ENCODE data around the gene MAP4K3.
A peak's percentile ranks its signal among the peaks of the same experiment; 100 is the strongest.

MAP4K3 gene

DNA sequence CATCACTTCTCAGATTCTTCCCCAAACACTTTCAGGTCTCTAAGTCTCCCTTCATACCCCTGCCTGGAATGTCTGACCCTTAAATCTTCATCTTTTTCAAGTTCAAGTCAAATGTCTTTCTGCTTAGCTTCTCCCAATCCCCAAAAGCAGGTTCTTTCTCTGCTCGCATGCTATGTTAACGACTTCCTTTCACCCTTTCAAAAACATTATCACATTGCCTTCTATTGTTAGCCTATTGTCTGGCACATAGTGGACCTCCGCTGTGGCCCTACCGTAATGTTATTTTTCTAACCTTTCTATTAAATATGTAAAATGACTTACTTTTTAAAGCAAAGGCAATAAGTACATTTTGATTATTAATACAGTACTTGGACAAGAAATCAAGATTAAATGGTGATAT is 195.5 kb downstream of the MAP4K3 start:
- no peak for DNase-seq (ENCODE audit: low read depth in 2 of 2)

DNA sequence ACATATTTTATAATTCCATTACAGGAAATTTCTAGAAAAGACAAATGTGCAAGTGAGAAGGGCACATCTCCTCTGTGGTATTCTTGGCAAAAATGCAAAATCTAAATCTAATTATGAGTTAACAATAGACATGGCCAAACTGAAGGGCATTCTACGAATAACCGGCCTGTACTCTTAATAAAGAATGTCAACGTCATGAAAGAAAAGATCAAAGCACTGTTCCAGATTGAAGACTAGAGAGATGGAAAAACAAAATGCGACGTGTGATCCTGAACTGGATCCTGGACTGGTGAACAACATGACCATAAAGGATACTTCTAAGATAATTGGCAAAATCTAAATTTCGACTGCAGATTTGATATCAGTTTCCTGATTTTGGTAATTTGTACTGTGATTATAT is 196.3 kb downstream of the MAP4K3 start:
- DNase-seq (ENCODE audit: low read depth in 2 of 2) = no peak

DNA sequence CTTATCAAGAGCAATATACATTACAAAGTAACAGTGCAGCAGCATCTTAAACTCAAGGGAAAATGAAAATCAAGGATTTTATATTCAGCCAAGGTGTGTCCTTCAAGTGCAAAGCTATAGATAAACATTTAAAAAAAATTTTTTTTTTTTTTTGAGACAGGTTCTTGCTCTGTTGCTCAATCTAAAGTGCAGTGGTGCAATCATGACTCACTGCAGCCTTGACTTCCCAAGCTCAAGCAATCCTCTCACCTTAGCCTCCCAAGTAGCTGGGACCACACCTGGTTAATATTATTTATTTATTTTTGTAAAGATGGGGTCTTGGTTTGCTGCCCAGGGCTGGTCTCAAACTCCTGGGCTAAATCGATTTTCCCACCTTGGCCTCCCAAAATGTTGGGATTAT is 202.3 kb downstream of the MAP4K3 start:
- no peak for DNase-seq (ENCODE audit: low read depth in 2 of 2)

DNA sequence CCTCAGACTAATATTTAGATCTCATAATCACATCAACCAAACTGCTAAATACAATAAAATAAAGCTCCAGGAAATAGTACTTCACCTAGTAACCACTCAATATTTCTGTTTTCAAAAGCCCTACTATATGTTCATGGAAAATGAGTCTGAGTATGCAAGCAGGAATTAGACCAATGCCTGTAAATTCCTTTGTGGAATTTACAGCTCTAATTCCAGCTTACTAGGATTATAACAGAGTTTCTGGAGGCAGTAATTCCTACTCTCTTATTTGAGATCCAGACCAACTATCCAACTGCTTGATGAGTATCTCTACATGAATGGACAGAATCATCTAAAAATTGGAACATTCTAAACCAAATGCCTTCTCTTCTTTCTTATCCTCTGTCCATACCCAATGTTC is 204.9 kb downstream of the MAP4K3 start:
- DNase-seq (ENCODE audit: low read depth in 2 of 2) = no peak

DNA sequence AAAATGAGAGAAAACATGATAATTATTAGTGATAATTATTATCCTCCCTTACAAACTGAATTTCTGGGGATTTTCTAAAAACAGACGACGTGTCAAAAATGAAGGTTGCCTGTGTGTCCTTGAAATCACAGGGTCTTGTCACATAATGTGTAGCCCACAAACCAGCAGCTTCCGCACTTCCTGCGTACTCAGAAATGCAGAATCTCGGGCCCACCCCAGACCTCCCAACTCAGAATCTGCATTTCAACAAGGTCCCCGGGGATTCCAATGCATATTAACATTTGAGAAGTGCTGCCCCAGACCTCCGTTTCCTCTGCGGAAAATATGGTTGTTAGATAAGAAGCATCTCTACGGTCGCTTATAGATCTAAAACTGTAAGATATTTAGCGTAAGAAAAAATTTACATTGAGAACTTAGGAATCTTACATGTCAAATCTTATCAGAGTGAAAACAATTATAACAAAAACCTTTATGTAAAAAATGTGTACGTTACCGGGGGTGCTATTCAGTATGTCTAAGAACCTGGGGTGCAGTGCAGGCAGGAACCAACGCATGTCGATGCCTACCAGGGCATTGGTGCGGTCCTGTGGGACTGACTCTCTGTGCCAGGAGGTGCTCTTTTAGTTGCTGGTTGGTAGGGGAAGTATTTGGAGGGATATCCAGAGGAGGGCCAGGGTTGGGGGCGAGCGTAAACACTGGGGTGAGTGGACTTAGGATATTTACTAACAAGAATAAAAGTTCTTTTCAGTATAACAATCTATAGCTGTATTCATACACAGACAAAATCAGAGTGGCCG is 208.5 kb downstream of the MAP4K3 start:
- DNase-seq (ENCODE audit: low read depth in 2 of 2) = no peak

DNA sequence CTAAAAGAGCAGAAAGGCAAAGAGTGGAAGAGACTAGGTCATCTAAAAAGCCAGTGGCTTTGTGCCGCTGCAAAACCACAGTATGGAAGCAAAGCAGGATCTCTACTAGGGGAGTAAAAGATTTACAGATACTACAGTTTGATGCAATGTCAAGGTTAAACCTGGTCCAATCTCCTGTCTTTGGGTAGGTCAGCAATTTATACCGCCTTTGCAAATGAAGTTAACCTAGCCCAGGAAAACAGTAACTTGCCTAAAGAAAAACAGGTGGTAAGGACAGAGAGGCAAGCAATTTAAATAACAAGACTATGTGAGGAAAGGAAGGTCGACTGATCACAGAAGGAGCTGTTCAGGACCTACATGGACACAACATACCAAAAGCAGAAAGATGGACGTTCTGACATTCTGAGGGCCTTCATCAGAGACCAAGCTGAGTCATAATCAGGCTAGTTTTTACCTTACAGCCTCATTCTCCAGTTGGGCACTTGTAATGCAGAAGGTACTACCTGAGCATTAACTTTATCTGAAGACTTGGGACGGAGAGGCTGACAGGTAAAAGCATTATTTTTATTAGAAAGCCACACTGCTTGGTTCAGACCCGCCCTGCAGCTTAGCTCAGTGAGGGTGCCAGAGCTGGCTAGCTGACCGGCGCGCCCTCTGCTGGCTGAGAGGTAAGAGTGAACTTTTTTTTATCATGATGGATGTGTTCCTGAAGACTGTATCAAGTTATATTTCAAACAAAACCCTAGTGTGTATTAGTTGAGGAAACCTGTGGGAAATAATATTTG is 209.3 kb downstream of the MAP4K3 start:
- peak; percentile 73 to 76 for DNase-seq (ENCODE audit: low read depth in 2 of 2)

DNA sequence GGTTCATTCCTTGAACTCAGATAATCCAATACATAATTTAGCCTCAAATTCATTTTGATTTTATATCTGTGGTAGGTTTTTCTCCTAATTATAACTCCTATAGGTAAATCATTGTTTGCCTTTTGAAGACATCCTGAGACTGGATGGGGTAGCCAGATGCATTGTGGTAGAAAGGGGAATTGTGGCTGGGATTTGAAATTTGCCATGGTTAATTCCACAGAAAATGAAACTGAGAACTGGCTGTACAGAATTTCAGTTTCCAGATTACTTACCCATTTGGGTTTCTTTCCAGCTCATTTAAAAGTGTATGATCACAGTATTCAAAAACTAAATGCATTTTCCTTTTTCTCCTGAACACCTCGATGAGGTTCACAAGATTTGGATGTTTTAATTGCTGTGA is 211.5 kb downstream of the MAP4K3 start:
- DNase-seq (ENCODE audit: low read depth in 2 of 2) = no peak

DNA sequence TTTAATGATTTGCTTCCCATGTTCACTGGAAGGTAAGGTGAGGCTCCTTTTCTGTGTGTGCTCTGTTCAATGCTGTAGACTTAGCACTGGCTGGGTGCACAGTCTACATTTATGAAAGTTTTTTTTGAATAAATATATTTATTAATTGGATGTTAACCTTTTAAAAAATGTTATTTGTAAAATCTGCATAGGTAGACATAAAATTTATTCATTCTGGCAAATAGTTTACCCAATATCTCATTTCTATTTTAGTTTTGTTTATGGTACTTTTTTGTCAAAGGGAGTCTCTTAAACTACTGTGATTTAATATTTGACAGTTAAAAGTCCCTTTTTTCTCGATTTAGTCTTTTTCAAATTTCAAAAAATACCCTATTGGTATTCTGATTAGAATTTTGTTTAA is 213.2 kb downstream of the MAP4K3 start:
- DNase-seq (ENCODE audit: low read depth in 2 of 2) = no peak

DNA sequence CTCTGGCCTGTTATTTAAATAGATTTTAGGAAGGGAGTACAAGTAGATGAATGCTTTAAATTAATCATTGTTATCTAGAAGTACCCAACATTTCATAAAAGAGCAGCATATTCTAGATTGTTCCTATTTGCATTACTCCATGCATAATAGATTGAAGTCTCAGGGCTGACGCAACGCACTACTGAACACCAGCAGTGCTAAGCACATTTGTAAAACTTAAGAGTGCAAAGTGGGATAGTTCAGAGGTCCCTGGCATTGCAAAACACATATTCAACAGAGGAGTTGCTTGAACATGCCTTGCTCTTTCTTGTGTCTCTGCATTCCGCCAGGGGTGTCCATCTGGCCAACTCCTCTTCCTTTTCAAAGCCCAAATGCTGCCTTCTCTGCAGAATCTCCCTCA is 215.6 kb downstream of the MAP4K3 start:
- no peak for DNase-seq (ENCODE audit: low read depth in 2 of 2)

DNA sequence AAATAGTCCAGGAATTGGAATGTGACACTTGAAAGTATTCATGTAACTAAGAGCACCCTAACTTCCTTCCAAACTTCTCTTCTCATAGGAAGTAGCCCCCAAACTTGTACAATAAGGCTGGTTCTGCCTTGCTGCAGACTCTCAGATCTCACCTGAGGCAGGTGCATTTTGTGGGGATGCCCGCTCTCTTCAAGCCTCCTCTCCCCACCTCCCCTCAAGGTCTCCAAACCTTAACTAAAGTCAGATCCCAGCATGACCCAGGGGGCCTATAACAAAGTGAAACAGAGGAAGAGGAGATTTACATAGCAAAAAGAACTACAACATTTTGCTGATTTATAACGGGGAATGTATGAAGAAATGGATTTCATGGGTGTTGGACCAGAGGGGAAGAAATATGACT is 216.9 kb downstream of the MAP4K3 start:
- no peak for DNase-seq (ENCODE audit: low read depth in 2 of 2)

DNA sequence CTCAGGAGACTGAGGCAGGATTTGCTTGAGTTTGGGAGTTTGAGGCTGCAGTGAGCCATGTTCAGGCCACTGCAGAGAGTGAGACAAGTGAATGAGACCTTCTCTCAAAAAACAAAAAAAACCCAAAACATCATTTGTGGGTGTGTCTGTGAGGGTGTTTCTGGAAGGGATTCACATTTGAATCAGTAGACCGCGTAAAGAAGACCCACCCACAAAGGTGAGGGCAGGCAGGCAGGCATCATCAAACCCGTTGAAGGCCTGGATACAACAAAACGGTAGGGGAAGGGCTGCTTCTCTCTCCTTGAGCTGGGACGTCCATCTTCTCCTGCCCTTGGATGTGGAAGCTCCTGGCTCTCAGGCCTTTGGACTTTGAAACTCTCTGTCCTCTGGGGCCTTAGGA is 218.7 kb downstream of the MAP4K3 start:
- DNase-seq (ENCODE audit: low read depth in 2 of 2) = no peak

DNA sequence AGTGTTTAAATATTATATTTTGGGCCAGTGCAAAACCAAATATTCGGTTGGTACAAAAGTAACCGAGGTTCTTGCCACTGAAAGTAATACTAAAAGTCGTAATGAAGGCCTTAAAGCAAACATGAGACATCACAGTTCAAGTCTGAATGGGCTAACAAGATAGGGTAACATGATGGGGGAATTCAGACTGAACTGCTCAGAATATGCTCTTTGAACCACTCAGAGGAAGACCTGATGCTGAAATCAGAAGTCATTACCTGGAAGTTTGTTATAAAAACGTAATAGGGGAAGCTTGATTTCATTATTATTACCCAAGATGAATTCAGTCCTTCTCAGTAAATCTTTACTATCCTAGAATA is 219.9 kb downstream of the MAP4K3 start:
- no peak for DNase-seq (ENCODE audit: low read depth in 2 of 2)

DNA sequence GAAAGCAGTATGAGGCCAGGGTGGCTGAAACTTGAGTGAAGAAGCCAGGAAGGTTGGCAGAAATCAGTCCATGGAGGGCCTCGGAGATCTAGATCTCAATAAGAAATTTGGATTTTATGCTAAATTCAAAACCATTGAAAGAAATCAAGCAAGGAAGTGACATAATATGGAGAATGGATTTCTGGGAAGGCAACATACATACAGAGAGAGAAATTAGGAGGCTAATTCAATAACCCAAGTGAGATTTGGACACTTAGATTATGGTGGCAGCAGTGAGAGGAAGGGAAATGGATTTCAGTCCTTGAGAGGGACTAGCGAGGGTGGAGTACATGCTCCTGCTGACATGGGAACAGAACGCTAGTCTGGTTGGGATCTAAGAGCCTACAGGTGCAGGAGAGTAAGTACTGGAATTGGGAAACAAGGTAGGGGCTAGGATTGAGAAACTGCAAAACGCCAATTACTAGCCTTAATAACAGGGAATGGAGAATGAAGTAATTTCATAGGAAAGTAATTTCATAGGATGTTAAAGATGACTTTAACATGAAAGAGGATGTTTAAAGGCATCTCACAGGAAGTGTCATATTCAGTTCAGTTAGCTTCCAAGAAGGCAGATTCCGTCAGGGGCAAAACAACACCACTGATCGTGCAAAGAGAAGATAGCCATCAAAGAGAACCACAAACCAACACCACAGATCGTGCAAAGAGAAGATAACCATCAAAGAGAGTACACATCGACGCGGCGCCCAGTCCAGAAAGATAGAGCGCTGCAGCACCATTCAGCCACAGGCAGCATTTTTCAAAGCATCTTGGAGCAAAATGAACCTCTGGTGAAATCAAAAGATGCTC is 220.5 kb downstream of the MAP4K3 start:
- DNase-seq (ENCODE audit: low read depth in 2 of 2) = peak; percentile 23 to 30

DNA sequence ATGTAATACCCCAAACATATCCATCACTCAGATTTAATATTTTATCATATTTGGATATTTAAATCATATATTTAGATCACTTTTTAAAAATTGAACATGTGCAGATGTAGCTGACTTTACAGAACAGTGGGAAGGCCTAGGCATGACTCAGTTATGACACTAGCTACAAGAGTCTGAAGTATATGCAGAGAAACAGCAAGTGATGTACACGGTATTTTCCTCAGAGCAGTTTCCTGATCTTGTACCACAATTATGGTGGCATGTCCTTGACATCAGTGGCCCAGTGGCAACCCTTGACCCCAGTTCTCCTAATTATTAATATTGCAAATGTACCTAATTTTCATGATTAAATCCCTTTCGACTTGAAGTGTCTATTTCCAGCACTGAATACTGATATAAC is 221.5 kb downstream of the MAP4K3 start:
- DNase-seq (ENCODE audit: low read depth in 2 of 2) = no peak

DNA sequence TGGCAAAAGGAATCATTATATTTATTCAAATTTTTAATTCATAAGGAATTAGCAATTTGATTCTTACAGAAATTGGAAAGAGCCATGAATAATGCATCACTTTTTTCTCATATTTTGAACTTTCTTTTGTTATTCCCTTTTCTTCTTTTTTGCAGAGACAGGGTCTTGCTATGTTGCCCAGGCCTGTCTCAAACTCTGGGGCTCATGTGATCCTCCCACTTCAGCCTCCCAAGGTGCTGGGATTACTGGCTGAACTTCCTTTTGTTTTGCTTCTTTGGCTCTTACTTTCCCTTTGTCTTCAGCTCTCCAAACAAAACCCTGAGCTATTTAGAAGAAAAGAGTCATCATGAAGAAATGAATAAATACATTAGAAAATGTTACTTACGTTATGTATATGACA is 224.1 kb downstream of the MAP4K3 start:
- no peak for DNase-seq (ENCODE audit: low read depth in 2 of 2)

DNA sequence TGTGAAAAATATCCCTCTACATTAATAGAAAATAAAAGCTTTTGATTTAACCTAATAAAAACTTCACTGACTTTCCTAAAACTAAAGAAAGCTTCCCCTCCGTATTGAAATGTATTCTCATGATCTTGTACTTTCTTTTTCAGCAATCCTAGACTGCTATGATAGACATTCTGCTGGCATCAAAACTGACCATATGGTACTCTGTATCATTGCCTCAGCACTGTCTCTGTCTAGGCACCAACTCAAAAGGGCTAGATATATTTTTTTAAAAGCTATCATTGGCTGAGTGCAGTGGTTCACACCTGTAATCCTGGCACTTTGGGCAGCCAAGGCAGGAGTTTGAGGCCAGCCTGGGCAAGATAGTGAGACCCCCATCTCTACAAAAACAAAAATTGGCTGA is 226.2 kb downstream of the MAP4K3 start:
- DNase-seq (ENCODE audit: low read depth in 2 of 2) = no peak

DNA sequence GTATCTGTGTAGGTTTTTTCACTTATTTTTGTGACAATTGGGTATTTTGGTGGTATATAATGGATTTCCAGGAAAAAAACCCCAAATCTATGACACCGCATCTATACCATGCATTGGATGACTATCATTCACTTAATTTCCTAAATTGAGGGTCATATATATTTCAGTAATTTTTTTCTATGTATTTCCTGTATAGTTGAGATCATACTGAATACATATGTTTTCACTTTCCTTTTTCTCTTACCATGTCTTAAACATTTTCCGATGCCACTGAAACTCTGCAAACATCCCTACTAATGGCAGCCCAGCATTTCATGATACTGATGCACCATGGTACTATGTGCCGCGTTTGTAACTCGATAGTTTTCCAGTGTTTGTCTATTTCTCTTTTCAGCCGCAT is 233.7 kb downstream of the MAP4K3 start:
- DNase-seq (ENCODE audit: low read depth in 2 of 2) = no peak

DNA sequence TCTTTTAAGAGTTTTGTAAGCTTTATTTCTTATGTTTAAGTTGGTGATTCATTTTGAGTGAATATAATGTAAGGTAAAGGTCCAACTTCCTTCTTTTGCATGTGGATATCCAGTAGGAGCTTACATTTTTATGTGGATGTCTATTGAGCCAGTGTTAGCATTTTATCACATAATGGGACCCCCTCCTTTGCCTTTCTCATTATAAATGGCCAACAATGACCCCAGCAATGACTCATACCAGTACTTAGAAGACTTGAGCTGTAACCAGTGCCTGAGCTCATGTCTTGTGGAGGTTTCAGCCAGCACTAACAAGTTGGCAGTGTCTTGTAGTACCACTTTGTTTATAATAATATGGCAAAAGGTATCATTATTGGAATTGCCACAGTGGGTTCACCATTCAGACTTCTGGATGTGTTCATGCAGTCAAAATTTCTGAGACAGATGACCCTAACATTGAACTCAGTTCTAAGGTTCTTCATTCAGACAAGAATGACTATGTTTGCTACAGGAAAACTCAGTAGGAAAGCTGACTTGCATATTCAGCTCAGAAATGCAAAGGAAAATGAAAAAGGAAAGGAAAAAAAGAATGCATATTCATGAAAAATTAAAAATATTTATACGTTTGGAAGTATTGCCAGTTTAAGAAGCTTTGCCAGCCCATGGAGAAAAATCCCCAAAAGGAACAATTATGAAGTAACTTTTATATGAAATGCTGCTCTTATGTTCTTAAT is 234.3 kb downstream of the MAP4K3 start:
- DNase-seq (ENCODE audit: low read depth in 2 of 2) = no peak

Data from activated CD4-positive, alpha-beta T cell treated with anti-CD3 and anti-CD28 coated beads for 24 hours (primary cell).